Rectal smooth muscle tissue (tissue), 1 donor: Measurements from ENCODE around the gene PLPP3.
"Not testable (repeated sequence)": the region's sequence is repeated elsewhere in the genome, so short reads cannot be mapped to it uniquely, and the experiment has no call there.

Source experiments
- H3K27ac ChIP-seq: one replicate; pipeline ENCODE4 v1.7.0; 2013; ENCODE audit warnings: low read depth, low read length, inconsistent platforms
- H3K27me3 ChIP-seq: one replicate; pipeline ENCODE4 v1.7.0; 2013; ENCODE audit warnings: low read length; ENCODE audit not compliant: control insufficient read depth, insufficient read depth
- H3K36me3 ChIP-seq: one replicate; pipeline ENCODE4 v1.7.0; 2013; ENCODE audit warnings: low read length; ENCODE audit not compliant: control insufficient read depth, insufficient read depth
- H3K4me1 ChIP-seq: one replicate; pipeline ENCODE4 v1.7.0; 2013; ENCODE audit warnings: low read length; ENCODE audit not compliant: control insufficient read depth, insufficient read depth
- H3K4me3 ChIP-seq: one replicate; pipeline ENCODE4 v1.7.0; 2013; ENCODE audit warnings: low read length
- H3K9ac ChIP-seq: one replicate; pipeline ENCODE4 v1.7.0; 2013; ENCODE audit warnings: low read length

Gene PLPP3

DNA sequence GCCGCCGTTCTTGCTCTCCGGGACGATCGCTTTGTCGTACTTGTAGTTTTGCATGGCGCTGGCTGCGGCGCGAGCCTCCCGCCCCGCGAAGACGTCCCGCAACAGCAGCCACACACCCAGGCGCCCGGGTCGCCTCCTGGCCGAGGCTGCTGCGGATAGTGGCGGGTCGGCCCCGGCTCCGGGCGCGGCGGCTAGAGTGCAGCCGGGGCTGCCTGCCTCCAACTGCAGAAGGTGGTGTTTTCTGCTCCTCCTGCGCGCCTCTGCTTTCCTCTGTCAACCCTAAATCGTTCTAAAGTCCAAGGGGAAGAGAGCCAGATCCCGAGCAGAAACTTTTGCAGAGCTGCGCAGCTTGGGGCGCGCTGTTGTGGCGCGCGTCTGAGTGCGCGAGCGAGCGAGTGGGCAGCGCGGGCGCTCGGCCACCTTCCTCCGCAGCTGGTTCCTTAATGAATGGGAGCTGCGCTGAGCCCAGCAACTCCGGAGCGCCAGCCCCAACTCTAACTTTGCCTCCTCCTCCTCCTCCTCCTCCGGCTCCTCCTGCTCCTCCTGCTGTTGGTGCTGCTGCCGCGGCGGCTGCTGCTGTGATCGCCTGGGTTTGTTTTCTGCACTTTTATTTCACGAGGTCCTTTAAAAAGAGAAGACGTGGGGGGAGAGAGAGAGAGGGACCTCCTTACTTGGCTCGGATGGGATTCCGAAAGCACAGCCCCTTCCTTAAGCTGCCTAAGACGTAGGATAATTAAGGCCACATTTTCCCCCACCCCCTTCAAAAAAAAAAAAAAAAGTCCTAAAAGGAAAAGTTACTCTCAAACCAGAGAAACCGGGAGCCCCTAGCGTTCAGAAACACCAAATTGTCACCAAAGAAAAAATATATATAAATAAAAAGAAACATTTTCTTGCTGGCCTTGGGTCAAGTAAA lies at the start of gene PLPP3:
Gene PLPP3, minus strand, starts transcription at position 601 of the 913 bp plus-strand sequence. Its CDS starts 547 bp downstream, at position 54.
- Histone ChIP-seq H3K4me3 (peak within 1 kb of the TSS; percentile 72), H3K27ac (peak within 1 kb of the TSS; percentile 78)

DNA sequence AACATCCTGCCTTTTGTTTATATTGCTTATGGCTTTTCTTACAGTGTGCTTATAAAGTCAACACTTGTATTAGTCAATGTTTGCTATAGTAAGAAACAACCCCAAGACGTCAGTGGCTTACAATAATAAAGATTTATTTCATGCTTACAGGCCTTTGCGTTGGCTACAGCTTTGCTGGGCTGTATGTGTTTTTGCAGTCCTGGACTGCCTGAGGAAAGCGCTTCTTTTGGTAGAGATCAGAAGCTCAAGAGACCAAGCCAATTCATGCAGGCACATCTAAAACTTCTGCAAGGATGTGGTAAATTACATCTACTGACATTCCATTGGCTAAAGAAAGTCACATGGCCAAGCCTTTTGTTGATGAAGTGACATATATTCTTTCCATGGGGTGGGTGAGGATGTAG lies 48.3 kb upstream of the PLPP3 start:
- Histone ChIP-seq H3K9ac (no peak overlapping the region), H3K4me3 (no peak overlapping the region), H3K4me1 (no peaks in the 10 kb centered on the region), H3K27me3 (no peaks in the 10 kb centered on the region), H3K36me3 (no peaks in the 10 kb centered on the region), H3K27ac (no peak overlapping the region)

More for the DNA sequence above, at the start of gene PLPP3:
- Histone ChIP-seq H3K27me3 (no peaks in the 10 kb centered on the region), H3K4me1 (peaks cover 7% of the 10 kb centered on the region), H3K9ac (peak within 1 kb of the TSS; percentile 74), H3K36me3 (no peaks in the 10 kb centered on the region)

DNA sequence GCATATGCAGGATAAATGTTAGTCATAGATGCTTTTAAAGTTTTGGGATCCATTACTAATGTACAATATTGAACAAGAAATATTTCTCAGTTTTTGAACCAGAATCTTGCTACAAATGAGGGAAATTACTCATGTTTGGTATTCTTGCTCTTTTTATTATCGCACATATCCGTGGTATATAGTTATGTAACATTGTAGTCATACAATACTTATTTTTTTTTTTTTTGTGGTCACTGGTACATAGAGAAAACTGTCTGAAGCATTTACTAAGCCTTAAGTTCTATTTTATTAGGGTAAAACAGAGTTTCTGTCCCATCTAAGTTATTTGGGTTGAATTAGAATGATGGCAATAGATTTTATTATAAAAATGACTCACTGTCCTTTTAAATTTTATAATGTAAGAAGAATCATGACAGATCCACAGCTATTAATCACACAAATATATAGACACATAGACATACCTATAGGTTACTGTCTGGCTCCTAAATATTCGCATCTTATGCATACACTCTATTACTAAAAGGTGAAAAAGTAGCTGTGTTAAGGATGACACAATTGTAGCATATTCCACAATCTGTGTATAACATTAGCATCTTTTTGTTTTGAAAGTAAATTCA lies 47.8 kb upstream of the PLPP3 start:
- no peak overlapping the region for H3K27ac ChIP-seq
- no peak overlapping the region for H3K4me3 ChIP-seq
- no peaks in the 10 kb centered on the region for H3K36me3 ChIP-seq
- no peak overlapping the region for H3K9ac ChIP-seq
- no peaks in the 10 kb centered on the region for H3K4me1 ChIP-seq
- H3K27me3 ChIP-seq, result no peaks in the 10 kb centered on the region

DNA sequence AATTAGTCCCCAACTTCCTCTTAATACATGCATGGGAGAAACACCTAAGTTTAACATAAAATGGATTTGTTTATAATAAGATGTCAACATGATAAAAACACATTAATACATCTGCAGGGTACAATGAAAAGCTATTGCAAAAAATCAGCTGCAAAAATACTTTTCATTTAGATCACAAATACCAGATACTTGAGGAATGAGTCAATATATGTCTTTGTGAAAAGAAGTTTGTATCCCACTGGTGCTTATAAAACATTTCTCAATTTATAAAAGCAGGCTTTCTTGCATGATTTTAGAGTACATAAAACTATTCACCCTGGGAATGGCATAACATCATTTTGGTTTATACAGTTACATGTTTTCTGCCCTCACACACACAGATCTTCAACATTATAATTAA lies 47.2 kb upstream of the PLPP3 start:
- Histone ChIP-seq H3K9ac (no peak overlapping the region), H3K36me3 (no peaks in the 10 kb centered on the region), H3K4me1 (no peaks in the 10 kb centered on the region), H3K27ac (no peak overlapping the region), H3K27me3 (no peaks in the 10 kb centered on the region), H3K4me3 (no peak overlapping the region)

DNA sequence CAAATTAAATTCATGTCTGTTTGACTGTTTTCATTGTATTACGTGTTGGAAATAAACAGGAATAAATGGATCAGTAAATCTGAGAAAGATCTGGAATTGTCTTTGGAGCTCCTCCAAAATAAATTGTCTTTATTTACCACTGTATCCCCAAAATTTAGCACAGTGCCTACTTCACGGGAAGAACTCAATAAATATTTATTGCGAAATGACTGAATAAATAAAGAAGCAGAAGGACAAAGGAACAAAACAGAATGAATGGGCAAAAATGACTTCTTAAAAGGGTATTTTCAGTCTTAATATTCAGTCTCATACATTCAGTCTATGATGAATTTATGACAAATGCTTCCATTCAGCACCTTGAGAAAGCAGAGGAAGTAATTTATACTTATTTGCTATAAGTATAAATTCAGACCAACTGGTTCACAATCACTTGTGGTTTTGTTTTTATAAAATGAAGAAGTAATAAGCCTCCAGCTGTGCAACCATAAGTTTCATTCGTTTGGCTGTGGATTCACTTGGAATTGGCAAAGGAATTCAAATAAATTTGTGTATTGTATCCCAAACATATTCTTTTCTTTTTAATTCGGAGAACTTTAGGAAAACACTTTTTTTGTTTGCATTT lies 46.6 kb upstream of the PLPP3 start:
- Histone ChIP-seq H3K27ac (no peak overlapping the region), H3K36me3 (no peaks in the 10 kb centered on the region), H3K27me3 (no peaks in the 10 kb centered on the region), H3K4me1 (no peaks in the 10 kb centered on the region), H3K4me3 (no peak overlapping the region), H3K9ac (no peak overlapping the region)

DNA sequence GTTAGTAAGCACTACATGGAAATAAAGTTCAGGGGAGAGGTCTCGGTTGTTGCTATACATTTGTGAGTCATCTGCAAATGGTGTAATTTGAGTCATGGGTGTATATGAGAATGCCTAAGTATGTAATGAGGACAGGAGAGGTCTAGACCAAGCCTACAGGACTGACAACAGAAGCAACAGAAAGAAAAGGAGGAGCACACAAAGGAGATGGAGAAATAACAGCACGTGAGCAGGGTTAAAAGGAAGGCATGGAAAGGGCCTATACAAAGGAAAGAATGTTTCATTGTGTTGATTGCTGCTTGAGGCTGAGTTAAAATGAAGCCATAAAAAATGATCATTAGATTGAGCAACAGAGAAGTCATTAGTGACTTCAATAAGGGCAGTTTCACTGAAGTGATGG lies 37.8 kb upstream of the PLPP3 start:
- no peak overlapping the region for H3K4me3 ChIP-seq
- H3K9ac ChIP-seq, result no peak overlapping the region
- H3K27ac ChIP-seq, result no peak overlapping the region
- H3K36me3 ChIP-seq, result no peaks in the 10 kb centered on the region
- no peaks in the 10 kb centered on the region for H3K4me1 ChIP-seq
- H3K27me3 ChIP-seq, result no peaks in the 10 kb centered on the region

DNA sequence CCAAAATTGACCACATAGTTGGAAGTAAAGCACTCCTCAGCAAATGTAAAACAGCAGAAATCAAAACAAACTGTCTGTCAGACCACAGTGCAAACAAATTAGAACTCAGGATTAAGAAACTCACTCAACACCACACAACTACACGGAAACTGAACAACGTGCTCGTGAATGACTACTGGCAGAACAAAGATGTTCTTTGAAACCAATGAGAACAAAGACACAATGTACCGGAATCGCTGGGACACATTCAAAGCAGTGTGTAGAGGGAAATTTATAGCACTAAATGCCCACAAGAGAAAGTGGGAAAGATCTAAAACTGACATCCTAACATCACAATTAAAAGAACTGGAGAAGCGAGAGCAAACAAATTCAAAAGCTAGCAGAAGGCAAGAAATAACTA lies 31.4 kb upstream of the PLPP3 start:
- not testable (repeated sequence) for H3K27me3 ChIP-seq, H3K36me3 ChIP-seq, H3K4me1 ChIP-seq, H3K9ac ChIP-seq, H3K27ac ChIP-seq, H3K4me3 ChIP-seq

DNA sequence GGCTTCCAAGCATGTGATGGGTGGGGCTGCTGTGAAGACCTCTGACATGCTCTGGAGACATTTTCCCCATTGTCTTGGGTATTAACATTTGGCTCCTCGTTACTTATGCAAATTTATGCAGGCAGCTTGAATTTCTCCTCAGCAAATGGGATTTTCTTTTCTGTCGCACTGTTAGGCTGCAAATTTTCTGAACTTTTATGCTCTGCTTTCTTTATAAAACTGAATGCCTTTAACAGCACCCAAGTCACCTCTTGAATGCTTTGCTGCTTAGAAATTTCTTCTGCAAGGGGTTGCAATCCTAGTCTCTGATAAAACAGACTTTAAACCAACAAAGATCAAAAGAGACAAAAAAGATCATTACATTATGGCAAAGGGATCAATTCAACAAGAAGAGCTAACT lies 30.7 kb upstream of the PLPP3 start:
- H3K4me1 ChIP-seq, H3K4me3 ChIP-seq, H3K9ac ChIP-seq, H3K27ac ChIP-seq, H3K27me3 ChIP-seq, H3K36me3 ChIP-seq: not testable (repeated sequence)

DNA sequence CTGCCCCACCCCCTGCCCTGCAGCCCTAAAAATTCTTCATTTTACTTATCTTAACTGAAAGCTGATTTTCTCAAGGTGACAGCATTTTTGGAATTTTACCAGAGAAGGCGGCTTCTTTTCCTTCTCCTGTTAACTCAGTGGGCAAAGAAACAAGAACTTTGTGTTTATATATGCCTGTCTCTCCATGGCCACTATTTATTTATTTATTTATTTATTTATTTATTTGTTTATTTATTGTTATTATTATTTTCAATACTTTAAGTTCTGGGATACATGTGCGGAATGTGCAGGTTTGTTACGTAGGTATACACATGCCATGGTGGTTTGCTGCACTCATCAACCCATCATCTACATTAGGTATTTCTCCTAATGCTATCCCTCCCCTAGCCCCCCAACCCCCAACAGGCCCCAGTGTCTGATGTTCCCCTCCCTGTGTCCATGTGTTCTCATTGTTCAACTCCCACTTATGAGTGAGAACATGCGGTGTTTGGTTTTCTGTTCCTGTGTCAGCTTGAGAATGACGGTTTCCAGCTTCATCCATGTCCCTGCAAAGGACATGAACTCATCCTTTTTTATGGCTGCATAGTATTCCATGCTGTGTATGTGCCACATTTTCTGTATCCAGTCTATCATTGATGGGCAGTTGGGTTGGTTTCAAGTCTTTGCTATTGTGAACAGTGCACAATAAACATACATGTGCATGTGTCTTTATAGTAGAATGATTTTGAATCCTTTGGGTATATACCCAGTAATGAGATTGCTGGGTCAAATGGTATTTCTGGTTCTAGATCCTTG lies 16.2 kb upstream of the PLPP3 start:
- not testable (repeated sequence) for H3K4me3 ChIP-seq, H3K27ac ChIP-seq, H3K36me3 ChIP-seq, H3K4me1 ChIP-seq, H3K9ac ChIP-seq, H3K27me3 ChIP-seq

DNA sequence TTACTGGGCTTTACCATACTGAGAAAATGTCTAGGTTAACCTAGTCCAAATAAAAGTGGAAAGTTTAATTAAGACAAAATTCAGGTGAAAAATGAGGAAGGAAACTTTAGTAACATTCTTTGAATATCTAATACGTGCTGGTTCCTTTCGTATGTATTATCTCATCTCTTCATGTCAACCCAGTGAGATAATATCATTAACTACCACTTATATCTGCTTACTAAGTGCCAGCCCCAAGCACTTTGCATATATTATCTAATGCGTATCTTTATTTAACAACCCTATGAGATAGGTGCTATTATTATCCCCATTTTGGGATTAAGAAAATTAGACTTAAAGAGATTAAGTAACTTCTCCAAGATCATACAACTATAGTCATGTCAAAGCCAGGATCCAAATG lies 12.5 kb upstream of the PLPP3 start:
- Histone ChIP-seq H3K4me1 (no peaks in the 10 kb centered on the region), H3K4me3 (no peak overlapping the region), H3K36me3 (no peaks in the 10 kb centered on the region), H3K27ac (no peak overlapping the region), H3K27me3 (no peaks in the 10 kb centered on the region), H3K9ac (no peak overlapping the region)

DNA sequence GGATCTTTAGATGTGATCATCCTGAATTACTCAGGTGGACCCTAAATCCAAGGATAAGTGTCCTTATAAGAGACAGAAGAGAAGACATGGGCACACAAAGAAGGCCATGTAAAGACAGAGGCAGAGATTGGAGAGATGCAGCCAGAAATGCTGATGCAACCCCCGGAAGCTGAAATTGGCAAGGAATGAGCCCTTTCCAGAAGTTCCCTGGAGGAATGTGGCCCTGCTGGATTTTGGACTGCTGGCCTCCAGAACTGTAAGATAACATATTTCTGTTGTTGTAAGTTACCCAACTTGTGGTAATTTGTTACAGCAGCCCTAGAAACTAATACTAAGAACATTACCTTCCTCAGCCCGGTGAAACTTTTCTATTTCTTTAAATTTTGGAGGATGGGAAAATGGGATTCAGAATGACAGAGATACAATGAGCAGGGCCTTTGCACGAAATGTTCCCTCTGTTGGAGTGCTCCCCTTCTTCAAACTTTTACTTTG lies 11.2 kb upstream of the PLPP3 start:
- Histone ChIP-seq H3K27ac (no peak overlapping the region), H3K4me3 (no peak overlapping the region), H3K36me3 (no peaks in the 10 kb centered on the region), H3K27me3 (no peaks in the 10 kb centered on the region), H3K9ac (no peak overlapping the region), H3K4me1 (no peaks in the 10 kb centered on the region)

DNA sequence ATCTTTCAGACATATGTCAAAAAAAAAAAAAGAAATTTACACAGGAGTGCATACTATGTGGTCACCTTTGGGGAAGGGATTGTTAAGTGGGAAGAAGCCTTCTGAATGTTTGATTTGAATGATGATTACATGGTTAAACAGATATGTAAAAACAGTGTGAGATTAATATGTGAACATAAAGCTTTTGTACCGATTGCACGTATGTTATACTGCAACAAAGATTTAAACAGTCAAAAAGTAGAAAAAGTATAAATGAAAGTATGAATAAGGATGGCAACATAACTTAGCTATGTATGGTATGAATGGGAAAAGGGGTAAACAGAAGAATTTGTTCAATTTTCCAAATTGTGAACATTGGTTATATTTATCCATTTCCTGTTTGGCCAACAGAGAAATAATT lies 10.0 kb upstream of the PLPP3 start:
- Histone ChIP-seq H3K27me3 (no peaks in the 10 kb centered on the region), H3K27ac (no peak overlapping the region), H3K4me3 (no peak overlapping the region), H3K4me1 (no peaks in the 10 kb centered on the region), H3K9ac (no peak overlapping the region), H3K36me3 (no peaks in the 10 kb centered on the region)
